ENCODE data around the gene CDH23. TPM values are rescaled to one million over a fixed set of nuclear protein-coding genes. Genes with fewer than 3 reads are reported as not detected.

CDH23 gene
- total and polyA plus RNA-seq, 2 of the 8 experiments (the other 6 are each of a cell fraction or from before 2014, with no cell fraction given): 1.9 to 4.9 TPM

DNA sequence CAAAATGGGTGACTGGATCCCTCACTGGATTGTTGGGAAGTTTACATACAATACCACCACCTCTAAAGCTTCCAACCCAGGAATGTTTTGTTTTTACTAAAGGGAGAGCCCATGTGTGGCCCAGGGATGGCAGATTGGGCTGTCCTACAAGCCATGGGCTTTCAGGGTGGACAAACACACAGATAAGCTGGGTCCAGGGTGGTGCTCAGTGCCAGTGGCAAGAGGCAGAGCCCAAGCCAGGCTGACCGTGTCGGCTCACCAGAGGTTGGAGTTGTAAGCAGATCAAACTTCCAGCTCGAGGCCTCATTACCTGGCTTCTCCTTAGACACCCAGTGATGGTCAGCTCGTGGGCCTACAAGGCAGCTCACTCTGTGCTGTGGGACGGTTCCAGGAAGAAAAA, 52.3 kb downstream of the CDH23 start:
- Histone ChIP-seq H3K79me2 (ENCODE audit: control insufficient read depth in 1 of 2, insufficient read depth in 2 of 2, low read length in 2 of 2) (no peaks in the 10 kb centered on the region), H3K4me2 (ENCODE audit: insufficient read depth in 1 of 2, low read depth in 2 of 2, low read length in 2 of 2) (no peak overlapping the region)
- CTCF ChIA-PET (ENCODE audit: partially characterized antibody): interaction anchor here (0.7 to 3.0 kb wide), 12 partner anchors 9 to 173 kb away, joined by 3 to 20 read pairs (median 3); partner anchors contain the start of gene CDH23
- TF ChIP-seq JUND (IDR thresholded peaks at IDR 0.05; ENCODE audit: low read length) (no peak), CBX5 (IDR thresholded peaks at IDR 0.05; ENCODE audit: low read depth, low read length) (no peak), SRF (IDR thresholded peaks at IDR 0.05; ENCODE audit: low read depth, low read length) (no peak), JUN (IDR thresholded peaks at IDR 0.05; ENCODE audit: low read depth, low read length) (no peak), GABPA (IDR thresholded peaks at IDR 0.05; ENCODE audit: borderline replicate concordance, insufficient read depth, low read length) (no peak), ATF3 (IDR thresholded peaks at IDR 0.05; ENCODE audit: insufficient read depth, low read depth, low read length) (no peak), GTF2F1 (IDR thresholded peaks at IDR 0.05; ENCODE audit: borderline replicate concordance, low read depth, low read length) (no peak), EZH2 (IDR thresholded peaks at IDR 0.05; ENCODE audit: low read depth, low read length, severe bottlenecking) (no peak), CTBP2 (IDR thresholded peaks at IDR 0.05; ENCODE audit: borderline replicate concordance, insufficient read depth, insufficient read length, low read length) (no peak), CTCF (IDR thresholded peaks at IDR 0.05; ENCODE audit: control extremely low read depth in 1 of 3, insufficient read depth in 1 of 3, low read depth in 1 of 3, low read length in 3 of 3) (no peak), CHD2 (IDR thresholded peaks at IDR 0.05; ENCODE audit: low read length) (no peak)

More for the DNA sequence above, 52.3 kb downstream of the CDH23 start:
- Histone ChIP-seq H3K4ac (replicated peaks; ENCODE audit: insufficient read length, low read depth, low read length) (no peak overlapping the region), H3K4me3 (ENCODE audit: extremely low read depth in 1 of 4, insufficient read depth in 2 of 4, low read depth in 3 of 4, low read length in 4 of 4) (no peak overlapping the region), H3K14ac (ENCODE audit: insufficient read length) (no peak overlapping the region), H2BK12ac (ENCODE audit: low read depth, low read length) (no peak overlapping the region), H2BK120ac (replicated peaks; ENCODE audit: low read depth, low read length) (no peak overlapping the region), H2BK15ac (ENCODE audit: low read length) (no peak overlapping the region), H3K23me2 (ENCODE audit: low read depth, low read length) (no peaks in the 10 kb centered on the region), H3K36me3 (ENCODE audit: control insufficient read depth in 2 of 4, insufficient read depth in 4 of 4, low read length in 3 of 4) (no peaks in the 10 kb centered on the region), H2AFZ (ENCODE audit: low read length) (no peak overlapping the region), H4K91ac (replicated peaks; ENCODE audit: insufficient read length, low read length) (no peak overlapping the region), H3K27ac (ENCODE audit: low read depth, low read length) (no peak overlapping the region), H3K23ac (ENCODE audit: insufficient read length) (no peak overlapping the region), H2BK5ac (ENCODE audit: low read depth, low read length) (no peak overlapping the region), H4K8ac (ENCODE audit: extremely low read depth, insufficient read depth, low read length) (no peak overlapping the region), H3K9ac (replicated peaks in 1 of 4; ENCODE audit: extremely low read depth in 1 of 4, low read depth in 3 of 4, low read length in 3 of 4) (no peak overlapping the region), H4K20me1 (replicated peaks in 1 of 2; ENCODE audit: control insufficient read depth in 1 of 2, insufficient read depth in 2 of 2, low read length in 2 of 2) (no peaks in the 10 kb centered on the region), H2AK5ac (ENCODE audit: low read depth, low read length) (no peak overlapping the region), H3K79me1 (ENCODE audit: low read depth, low read length) (no peaks in the 10 kb centered on the region), H2BK20ac (ENCODE audit: low read length) (no peak overlapping the region), H3K18ac (ENCODE audit: extremely low read depth, low read length) (no peak overlapping the region; the same call in 1 of the 2 replicates), H4K5ac (ENCODE audit: insufficient read length, low read depth, low read length) (no peak overlapping the region), H3K56ac (replicated peaks; ENCODE audit: insufficient read length, low read depth, low read length) (no peak overlapping the region), H3K4me1 (replicated peaks in 1 of 4; ENCODE audit: control insufficient read depth in 3 of 4, insufficient read depth in 4 of 4, low read length in 3 of 4) (no peaks in the 10 kb centered on the region; a peak in 2 of 7 replicates), H3K27me3 (replicated peaks in 1 of 4; ENCODE audit: control insufficient read depth in 3 of 4, extremely low read depth in 1 of 4, insufficient read depth in 3 of 4, low read length in 3 of 4) (no peaks in the 10 kb centered on the region), H3K9me3 (ENCODE audit: insufficient read depth in 2 of 2, low read depth in 1 of 2, low read length in 1 of 2) (no peaks in the 10 kb centered on the region)
- POLR2A ChIA-PET (ENCODE audit: partially characterized antibody): no interaction called here
- WGBS, 2 experiments (ENCODE audit: extremely low coverage in 1 of 2, insufficient coverage in 1 of 2, insufficient read length in 1 of 2, insufficient replicate concordance in 2 of 2, low coverage in 1 of 2, low lambda C conversion rate in 2 of 2, missing lambda C conversion rate in 1 of 2): 84% methylated on average over 5 of the region's 5 CpGs; no CpG with 5 or more reads in 1 of the 2 experiments
- no peak for FAIRE-seq
- no peak for DNase-seq (ENCODE audit: low read depth in 1 of 2, low spot score in 2 of 2)
